Small intestine (tissue), 7 donors: ENCODE results near the gene ARV1. TPM values are rescaled to one million over a fixed set of nuclear protein-coding genes. Genes with fewer than 3 reads are reported as not detected.
"Not testable (repeated sequence)": the region's sequence is repeated elsewhere in the genome, so short reads cannot be mapped to it uniquely, and the experiment has no call there.

ENCODE experiments used
- DNase-seq, 2 donors: peaks; one replicate each; pipeline versions ENCODE4 v3.0.0 to v3.0.0-alpha.2; 2013
- FAIRE-seq: peaks from 2 replicates; lab custom pipeline; 2012; peaks lifted over from hg19 to GRCh38; lab: Jason Lieb, UNC
- H3K27ac ChIP-seq, 3 donors: one replicate each; pipeline ENCODE4 v1.5.1; 2013; ENCODE audit warnings: low read length in 2 of 3, mild to moderate bottlenecking in 2 of 3, control low read depth in 1 of 3, inconsistent platforms in 1 of 3, low read depth in 1 of 3, moderate library complexity in 1 of 3
- H3K27me3 ChIP-seq, 3 donors: one replicate each; pipeline ENCODE4 v1.6.1; 2013; ENCODE audit warnings: low read length in 3 of 3, inconsistent platforms in 1 of 3; ENCODE audit not compliant: control insufficient read depth in 3 of 3, insufficient read depth in 3 of 3
- H3K36me3 ChIP-seq, 3 donors: one replicate each; pipeline ENCODE4 v1.6.1; 2013; ENCODE audit warnings: low read length in 3 of 3, inconsistent platforms in 1 of 3, low read depth in 1 of 3, mild to moderate bottlenecking in 1 of 3, moderate library complexity in 1 of 3; ENCODE audit not compliant: control insufficient read depth in 3 of 3, insufficient read depth in 2 of 3
- H3K4me1 ChIP-seq, 3 donors: one replicate each; pipeline ENCODE4 v1.6.1; 2013; ENCODE audit warnings: low read length in 2 of 3, inconsistent platforms in 1 of 3, low read depth in 1 of 3, mild to moderate bottlenecking in 1 of 3, moderate library complexity in 1 of 3; ENCODE audit not compliant: control insufficient read depth in 3 of 3, insufficient read depth in 2 of 3
- H3K4me3 ChIP-seq, 3 donors: one replicate each; pipeline ENCODE4 v1.5.1; 2013; ENCODE audit warnings: low read length in 3 of 3, control low read depth in 1 of 3, inconsistent platforms in 1 of 3, low read depth in 1 of 3, mild to moderate bottlenecking in 1 of 3, moderate library complexity in 1 of 3
- H3K9me3 ChIP-seq, 2 donors: one replicate each; pipeline ENCODE4 v1.6.1; 2013; ENCODE audit warnings: low read depth in 1 of 2, low read length in 1 of 2; ENCODE audit not compliant: control insufficient read depth in 2 of 2, insufficient read depth in 1 of 2
- WGBS, 3 donors: extraction: QIAGEN DNeasy Blood & Tissue Kit; methylation state at CpG; one replicate each; pipeline ENCODE4 v1.1.7; 2013; 5-methylcytosine and 5-hydroxymethylcytosine counted together
- polyA plus RNA-seq, 4 donors: library from polyadenylated mRNA; stranded (reverse) in 3 of 4; unstranded in 1 of 4; fragments of 200-250 nt in 3 of 4; fragments of 120-200 nt in 1 of 4; gene quantifications; one replicate each; pipeline versions ENCODE4 v1.2.1 to v1.2.3, GENCODE V29; 2013
- donor health status: healthy with polysubstance abuse.
- donor health status: control.
- donor health status: control.
- donor health status: Bipolar disorder and iron deficiency.
- donor health status: healthy.

Gene ARV1
- polyA plus RNA-seq, 4 donors = 15.7 to 30.5 (median 22.9) TPM

DNA sequence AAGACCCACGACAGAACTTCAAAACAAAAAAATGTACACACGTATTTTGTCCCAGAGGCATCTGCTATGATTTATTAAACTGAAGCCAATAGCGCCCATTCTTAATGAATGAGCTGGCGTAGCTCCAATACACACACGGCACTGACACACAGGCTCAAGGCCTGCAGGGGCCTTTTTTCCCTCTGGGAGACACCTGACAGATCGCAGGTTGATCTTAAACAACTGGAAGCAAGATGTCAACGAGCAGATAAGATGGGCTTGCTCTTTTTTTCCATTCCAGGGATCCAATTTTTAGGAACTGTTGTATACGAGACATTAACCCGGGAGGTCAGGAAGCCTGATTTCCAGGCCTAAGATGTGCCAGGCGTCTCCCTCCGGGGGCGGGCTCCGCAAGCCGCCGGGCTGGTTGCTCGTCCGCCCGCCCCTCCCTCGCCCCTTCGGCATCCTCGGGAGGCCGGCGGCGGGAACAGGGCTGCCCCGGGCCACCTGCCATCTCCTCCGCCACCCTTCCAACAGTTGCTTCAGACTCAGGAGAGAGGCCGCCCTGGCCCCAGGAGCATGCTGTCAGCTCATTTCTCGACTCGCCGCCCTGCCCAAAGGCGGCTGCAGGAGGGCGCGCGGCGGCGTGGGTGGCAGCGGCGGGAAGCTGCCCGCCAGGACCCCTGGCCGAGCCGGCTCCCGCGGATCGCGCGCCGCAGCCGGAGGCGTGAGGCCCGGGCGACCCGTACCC is 968 bp upstream of the ARV1 start:
- peak overlapping the region in 2 of 3 donors; percentile 50 to 69 for H3K27ac ChIP-seq
- whole genome bisulfite sequencing, 3 donors = 0 to 1% (median 1%) methylated on average over 37 to 52 of the region's 52 CpGs
- FAIRE-seq (no peak), DNase-seq (peak; percentile 56 to 69)
- H3K27me3 ChIP-seq = no peaks in the 10 kb centered on the region
- peaks cover 0 to 8% (median 6%) of the 10 kb centered on the region in 3 donors for H3K4me1 ChIP-seq
- no peaks in the 10 kb centered on the region for H3K9me3 ChIP-seq
- H3K36me3 ChIP-seq = peaks cover 0 to 14% (median 0%) of the 10 kb centered on the region in 3 donors
- peak overlapping the region; percentile 79 to 96 (median 87) for H3K4me3 ChIP-seq

DNA sequence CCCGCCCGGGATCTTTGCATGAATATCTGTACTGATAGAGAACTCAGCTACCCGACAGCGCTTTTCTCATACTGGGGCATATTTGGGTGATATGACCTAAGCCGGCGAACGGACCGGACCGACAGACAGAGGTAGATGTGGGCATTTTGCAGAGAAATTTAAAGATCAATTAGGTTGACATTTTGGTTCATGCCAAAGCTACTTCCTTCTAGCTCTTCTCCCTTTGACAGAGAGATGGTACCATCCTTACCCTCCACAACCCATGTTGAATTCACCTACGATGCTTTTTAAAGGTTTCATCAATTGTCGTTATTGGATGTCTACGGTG is 459 bp downstream of the ARV1 start:
- no peak for FAIRE-seq
- peaks cover 0 to 6% (median 5%) of the 10 kb centered on the region in 3 donors for H3K4me1 ChIP-seq

DNA sequence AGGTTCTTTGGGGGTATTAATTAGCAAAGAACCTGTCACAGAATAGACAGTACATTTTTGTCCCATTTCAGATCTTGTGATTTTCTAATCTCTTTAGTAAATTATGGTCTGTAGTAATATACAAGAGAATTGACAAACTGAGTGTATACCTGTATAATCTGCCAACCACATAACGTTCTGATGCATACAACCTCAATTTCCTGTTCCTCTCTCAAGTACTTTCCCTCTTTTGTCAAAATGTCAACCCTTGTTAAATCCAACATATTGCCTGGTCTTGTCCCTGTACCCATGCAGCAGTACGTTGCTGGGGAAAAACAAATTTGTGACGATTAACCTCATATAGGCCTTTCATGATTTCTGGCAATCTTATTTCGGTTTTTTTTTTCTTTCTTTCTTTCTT is 1.1 kb downstream of the ARV1 start:
- Histone ChIP-seq H3K36me3 (peaks cover 0 to 15% (median 0%) of the 10 kb centered on the region in 3 donors), H3K27ac (no peak overlapping the region), H3K4me1 (peaks cover 0 to 6% (median 5%) of the 10 kb centered on the region in 3 donors), H3K4me3 (peak overlapping the region; percentile 66 to 79 (median 71)), H3K27me3 (no peaks in the 10 kb centered on the region), H3K9me3 (no peaks in the 10 kb centered on the region)
- DNase-seq (no peak), FAIRE-seq (no peak)
- 55 to 70% (median 60%) methylated on average over 4 of the region's 4 CpGs for WGBS, 3 donors

More for the DNA sequence above, 459 bp downstream of the ARV1 start:
- WGBS, 3 donors = 1 to 3% (median 2%) methylated on average over 12 of the region's 12 CpGs
- Histone ChIP-seq H3K36me3 (peaks cover 0 to 16% (median 0%) of the 10 kb centered on the region in 3 donors), H3K27ac (peak overlapping the region; percentile 47 to 89 (median 52)), H3K9me3 (no peaks in the 10 kb centered on the region), H3K4me3 (peak overlapping the region; percentile 66 to 79 (median 71)), H3K27me3 (no peaks in the 10 kb centered on the region)
- no peak for DNase-seq

DNA sequence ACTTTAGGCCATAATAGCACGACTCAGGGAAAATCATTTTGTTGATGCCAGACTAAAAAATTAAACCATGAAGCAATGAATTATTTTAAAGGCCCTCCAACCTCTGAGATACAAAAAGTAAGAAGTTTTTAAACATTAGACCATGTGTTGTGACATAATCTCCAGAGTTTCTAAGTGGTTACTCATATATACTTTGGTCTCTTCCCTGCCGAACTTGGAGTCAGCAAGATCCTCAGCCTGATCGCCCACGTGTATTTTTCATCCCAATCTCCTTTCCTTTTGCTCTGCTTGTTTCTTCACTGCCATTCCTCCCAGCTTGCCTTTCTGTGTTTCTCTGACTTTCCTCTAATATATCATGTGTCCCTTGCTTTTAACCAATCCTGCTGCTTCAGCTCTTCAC is 3.8 kb downstream of the ARV1 start:
- H3K4me3 ChIP-seq = no peak overlapping the region
- H3K36me3 ChIP-seq = peaks cover 0 to 4% (median 2%) of the 10 kb centered on the region in 3 donors
- FAIRE-seq (no peak), DNase-seq (no peak)
- H3K4me1 ChIP-seq = peaks cover 0 to 9% (median 5%) of the 10 kb centered on the region in 3 donors
- no peaks in the 10 kb centered on the region for H3K9me3 ChIP-seq
- H3K27ac ChIP-seq = no peak overlapping the region
- no peaks in the 10 kb centered on the region for H3K27me3 ChIP-seq
- WGBS, 3 donors = 57 to 84% (median 64%) methylated on average over 4 of the region's 4 CpGs

DNA sequence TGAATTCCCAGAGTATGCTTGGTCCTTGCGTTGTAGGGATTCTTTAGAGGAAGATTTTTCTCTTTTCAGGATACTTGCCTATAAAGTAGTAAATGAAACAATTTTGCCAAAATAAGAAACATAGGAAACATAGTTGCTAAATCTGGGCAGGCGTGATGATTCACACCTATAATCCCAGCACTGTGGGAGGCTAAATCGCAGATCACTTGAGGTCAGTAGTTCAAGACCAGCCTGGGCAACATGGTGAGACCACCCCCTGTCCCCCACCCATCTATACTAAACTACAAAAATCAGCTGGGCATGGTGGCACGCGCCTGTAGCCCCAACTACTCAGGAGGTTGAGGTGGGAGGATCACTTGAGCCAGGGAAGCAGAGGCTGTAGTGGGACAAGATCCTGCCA is 4.9 kb downstream of the ARV1 start:
- no peak overlapping the region for H3K4me3 ChIP-seq
- 90 to 99% (median 90%) methylated on average over 5 of the region's 5 CpGs for WGBS, 3 donors
- FAIRE-seq = no peak

DNA sequence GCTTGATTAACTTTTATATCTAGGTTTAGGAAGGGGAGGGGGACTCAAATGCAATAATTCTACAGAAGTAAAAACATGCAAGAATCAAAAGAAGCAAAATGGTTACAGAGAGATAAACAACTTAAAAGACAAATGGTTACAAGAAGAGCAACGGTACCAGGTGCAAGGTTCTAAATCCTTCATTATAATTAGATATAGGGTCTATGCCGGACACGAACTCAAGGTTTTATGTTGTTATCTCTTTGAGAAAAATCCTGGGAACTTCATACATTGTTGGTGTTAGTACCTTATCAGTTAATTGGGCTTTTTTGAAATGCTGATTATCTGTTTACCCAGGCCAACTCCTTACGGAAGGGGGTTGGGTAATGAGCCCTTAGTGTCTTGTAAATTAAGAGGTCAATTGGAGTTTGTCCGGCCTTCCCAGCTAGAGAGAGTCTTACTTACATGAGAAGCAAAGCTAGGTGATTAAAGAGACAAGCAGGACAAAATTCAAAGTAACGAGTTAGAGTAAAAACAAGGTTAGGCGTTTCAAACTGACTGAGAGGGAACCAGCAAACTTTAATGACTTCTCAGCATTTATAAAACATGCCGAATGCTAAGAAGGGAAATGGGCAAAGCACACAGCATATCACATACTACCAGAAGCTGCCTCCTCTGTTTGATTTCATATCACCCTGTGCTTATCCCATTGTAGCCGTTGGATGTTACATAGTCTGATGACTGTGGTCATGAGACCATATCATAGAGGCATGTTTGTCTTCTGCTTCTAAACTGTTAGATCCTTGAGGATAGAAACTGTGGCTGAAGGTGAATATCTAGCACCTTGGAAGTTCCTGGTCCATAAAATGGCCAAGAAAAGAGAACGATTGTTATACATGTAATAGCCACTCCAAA is 6.0 kb downstream of the ARV1 start:
- H3K27me3 ChIP-seq, H3K36me3 ChIP-seq, H3K4me1 ChIP-seq, H3K4me3 ChIP-seq, FAIRE-seq, H3K9me3 ChIP-seq: not testable (repeated sequence)
- peak overlapping the region in 1 of 3 donors; percentile 26 for H3K27ac ChIP-seq
- 24 to 54% (median 40%) methylated on average over 10 of the region's 10 CpGs for WGBS, 3 donors
- DNase-seq = peak; percentile 46 to 47

More for the DNA sequence above, 4.9 kb downstream of the ARV1 start:
- Histone ChIP-seq H3K9me3 (no peaks in the 10 kb centered on the region), H3K4me1 (peaks cover 0 to 10% (median 5%) of the 10 kb centered on the region in 3 donors), H3K36me3 (peaks cover 0 to 4% (median 2%) of the 10 kb centered on the region in 3 donors), H3K27ac (no peak overlapping the region), H3K27me3 (no peaks in the 10 kb centered on the region)
- no peak for DNase-seq

DNA sequence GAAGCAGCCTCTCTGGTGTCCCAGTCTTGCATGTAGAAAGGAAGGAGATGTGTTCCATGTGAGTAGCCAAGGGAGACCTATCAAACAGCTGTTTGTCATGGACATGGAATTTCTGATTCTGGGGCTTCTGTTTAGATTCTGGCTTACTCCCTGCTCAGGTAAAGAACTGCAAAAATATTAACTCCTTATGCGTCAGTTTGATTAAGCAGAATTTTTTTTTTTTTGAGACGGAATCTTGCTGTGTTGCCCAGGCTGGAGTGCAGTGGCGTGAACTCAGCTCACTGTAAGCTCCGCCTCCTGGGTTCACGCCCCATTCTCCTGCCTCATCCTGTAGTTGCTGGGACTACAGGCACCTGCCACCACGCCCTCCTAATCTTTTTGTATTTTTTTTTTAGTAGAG is 6.8 kb downstream of the ARV1 start:
- H3K36me3 ChIP-seq = peaks cover 2 to 11% (median 2%) of the 10 kb centered on the region in 3 donors
- 43 to 79% (median 47%) methylated on average over 6 of the region's 6 CpGs for WGBS, 3 donors
- DNase-seq = peak in 1 of 2 donors; percentile 50
- H3K4me1 ChIP-seq = peaks cover 0 to 7% (median 5%) of the 10 kb centered on the region in 3 donors
- no peaks in the 10 kb centered on the region for H3K27me3 ChIP-seq
- FAIRE-seq = no peak
- no peaks in the 10 kb centered on the region for H3K9me3 ChIP-seq
- no peak overlapping the region for H3K4me3 ChIP-seq
- no peak overlapping the region for H3K27ac ChIP-seq

DNA sequence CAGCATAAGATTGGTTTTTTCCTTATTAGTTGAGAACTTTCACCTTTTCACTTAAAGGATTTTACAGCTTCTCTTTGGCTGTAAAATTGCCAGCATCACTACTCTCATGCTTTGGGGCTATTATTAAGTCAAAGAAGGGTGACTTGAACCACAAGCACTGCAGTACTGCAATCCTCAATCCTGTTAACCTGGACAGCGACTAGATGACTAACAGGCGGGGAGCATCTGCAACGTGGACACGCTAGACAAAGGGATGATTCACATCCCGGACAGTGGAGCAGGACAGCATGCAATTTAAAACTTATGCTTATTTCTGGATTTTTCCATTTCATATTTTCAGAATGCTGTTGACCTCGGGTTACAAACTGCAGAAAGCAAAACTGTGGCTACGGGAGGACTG is 8.1 kb downstream of the ARV1 start:
- peaks cover 4 to 12% (median 7%) of the 10 kb centered on the region in 3 donors for H3K36me3 ChIP-seq
- no peak overlapping the region for H3K4me3 ChIP-seq
- H3K4me1 ChIP-seq = peaks cover 0 to 7% (median 5%) of the 10 kb centered on the region in 3 donors
- no peak for DNase-seq
- no peak for FAIRE-seq
- no peaks in the 10 kb centered on the region for H3K27me3 ChIP-seq
- WGBS, 3 donors = 43 to 78% (median 64%) methylated on average over 7 of the region's 7 CpGs
- H3K9me3 ChIP-seq = no peaks in the 10 kb centered on the region
- H3K27ac ChIP-seq = no peak overlapping the region
